Fibroblast of pulmonary artery (primary cell): Measurements from ENCODE around the gene LSM2.
"Not testable (repeated sequence)": the region's sequence is repeated elsewhere in the genome, so short reads cannot be mapped to it uniquely, and the experiment has no call there.

Source experiments
- DNase-seq: peaks from one replicate; pipeline ENCODE4 v3.0.0-alpha.2; 2010; ENCODE audit warnings: low read depth
- H3K4me3 ChIP-seq: replicated peaks from 2 replicates; pipeline ENCODE4 v1.5.1; 2011; ENCODE audit warnings: low read depth, mild to moderate bottlenecking, control low read depth, low read length, moderate library complexity
- TF ChIP-seq, protein P1 (sequence below): IDR thresholded peaks from 2 replicates; pipeline ENCODE4 v1.5.1; 2011; ENCODE audit warnings: mild to moderate bottlenecking, control low read depth, low read length, inconsistent platforms; ENCODE audit errors: missing control alignments

The LSM2 gene

GRCh38 chr6:31815025-31815838 lies 8.5 kb upstream of the LSM2 start, which contains the start of the genes HSPA1A and HSPA1L:
Gene HSPA1A (plus strand): TSS chr6:31815543. CDS start chr6:31815757, 214 bp downstream.
Gene HSPA1L (minus strand): TSS chr6:31815283. CDS start chr6:31811972, 3,311 bp downstream.
- TF ChIP-seq, protein P1, sequence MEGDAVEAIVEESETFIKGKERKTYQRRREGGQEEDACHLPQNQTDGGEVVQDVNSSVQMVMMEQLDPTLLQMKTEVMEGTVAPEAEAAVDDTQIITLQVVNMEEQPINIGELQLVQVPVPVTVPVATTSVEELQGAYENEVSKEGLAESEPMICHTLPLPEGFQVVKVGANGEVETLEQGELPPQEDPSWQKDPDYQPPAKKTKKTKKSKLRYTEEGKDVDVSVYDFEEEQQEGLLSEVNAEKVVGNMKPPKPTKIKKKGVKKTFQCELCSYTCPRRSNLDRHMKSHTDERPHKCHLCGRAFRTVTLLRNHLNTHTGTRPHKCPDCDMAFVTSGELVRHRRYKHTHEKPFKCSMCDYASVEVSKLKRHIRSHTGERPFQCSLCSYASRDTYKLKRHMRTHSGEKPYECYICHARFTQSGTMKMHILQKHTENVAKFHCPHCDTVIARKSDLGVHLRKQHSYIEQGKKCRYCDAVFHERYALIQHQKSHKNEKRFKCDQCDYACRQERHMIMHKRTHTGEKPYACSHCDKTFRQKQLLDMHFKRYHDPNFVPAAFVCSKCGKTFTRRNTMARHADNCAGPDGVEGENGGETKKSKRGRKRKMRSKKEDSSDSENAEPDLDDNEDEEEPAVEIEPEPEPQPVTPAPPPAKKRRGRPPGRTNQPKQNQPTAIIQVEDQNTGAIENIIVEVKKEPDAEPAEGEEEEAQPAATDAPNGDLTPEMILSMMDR, result no peak
- DNase-seq, result peak; percentile 96
- H3K4me3 ChIP-seq, result peak within 1 kb of the TSS; percentile 66

GRCh38 chr6:31814677-31815024 lies 7.9 kb upstream of the LSM2 start:
- peak overlapping the region; percentile 66 for H3K4me3 ChIP-seq
- peak; percentile 98 for DNase-seq
- TF ChIP-seq, protein P1, result no peak

- no peak overlapping the region for H3K4me3 ChIP-seq
- DNase-seq, result no peak
- TF ChIP-seq, protein P1, result no peak
These were observed 6.7 kb upstream of the LSM2 start for GRCh38 chr6:31813465-31813849.

DNA sequence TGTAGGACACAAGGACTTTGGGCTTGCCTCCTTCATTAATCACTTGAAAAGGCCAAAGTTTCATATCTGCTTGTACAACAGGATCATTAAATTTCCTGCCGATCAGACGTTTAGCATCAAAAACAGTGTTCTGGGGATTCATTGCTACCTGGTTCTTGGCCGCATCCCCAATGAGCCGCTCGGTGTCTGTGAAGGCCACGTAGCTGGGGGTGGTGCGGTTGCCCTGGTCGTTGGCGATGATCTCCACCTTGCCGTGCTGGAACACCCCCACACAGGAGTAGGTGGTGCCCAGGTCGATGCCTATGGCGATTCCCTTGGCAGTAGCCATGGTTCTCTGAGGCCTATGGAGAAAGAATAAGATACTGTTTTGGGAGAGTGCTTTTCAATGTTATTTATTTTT lies 4.9 kb upstream of the LSM2 start:
- no peak overlapping the region for H3K4me3 ChIP-seq
- TF ChIP-seq, protein P1, result no peak
- DNase-seq, result no peak

DNA sequence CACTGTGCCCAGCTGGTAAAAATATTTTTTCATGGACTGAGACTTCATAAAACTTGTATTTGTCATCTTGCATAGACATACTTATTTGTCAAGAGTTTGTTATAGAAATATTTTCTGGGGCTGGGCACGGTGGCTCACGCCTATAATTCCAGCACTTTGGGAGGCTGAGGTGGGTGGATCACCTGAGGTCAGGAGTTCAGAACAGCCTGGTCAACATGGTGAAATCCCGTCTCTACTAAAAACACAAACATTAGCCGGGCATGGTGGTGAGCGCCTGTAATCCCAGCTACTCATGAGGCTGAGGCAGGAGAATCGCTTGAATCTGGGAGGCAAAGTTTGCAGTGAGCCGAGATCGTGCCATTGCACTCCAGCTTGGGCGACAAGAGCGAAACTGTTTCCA lies 1.8 kb upstream of the LSM2 start:
- H3K4me3 ChIP-seq, DNase-seq: not testable (repeated sequence)

GRCh38 chr6:31805939-31806469 lies 762 bp downstream of the LSM2 start:
- TF ChIP-seq, protein P1, result no peak
- no peak for DNase-seq
- H3K4me3 ChIP-seq, result peak overlapping the region; percentile 77

GRCh38 chr6:31801031-31801927 lies 5.5 kb downstream of the LSM2 start:
- not testable (repeated sequence) for H3K4me3 ChIP-seq, DNase-seq
